H1 (cell line): ENCODE measurements around the gene CDC14B. TPM values are rescaled to one million over a fixed set of nuclear protein-coding genes. Genes with fewer than 3 reads are reported as not detected.

ENCODE experiments used
- CTCF ChIA-PET: fragments of 300-600 bp; sonication (Branson Sonifier 250); formaldehyde crosslinking; loops from one replicate; lab custom pipeline; 2021; ENCODE audit not compliant: partially characterized antibody; lab: Charles Lee
- POLR2A ChIA-PET: fragments of 300-600 bp; sonication (Branson Sonifier 250); formaldehyde crosslinking; loops from one replicate; lab custom pipeline; 2021; ENCODE audit warnings: inconsistent platforms; ENCODE audit not compliant: partially characterized antibody; lab: Charles Lee
- DNase-seq, 2 experiments: peaks; one replicate each; pipeline versions ENCODE4 v3.0.0 to v3.0.0-alpha.2; 2010 to 2022; ENCODE audit warnings: low spot score in 2 of 2, low read depth in 1 of 2, mixed read lengths in 1 of 2
- FAIRE-seq: peaks from 2 replicates; lab custom pipeline; 2011; peaks lifted over from hg19 to GRCh38; lab: Jason Lieb, UNC
- H2AFZ ChIP-seq: 2 replicates; pipeline ENCODE4 v1.8.1; 2012; ENCODE audit warnings: low read length, inconsistent platforms
- H2AK5ac ChIP-seq: 2 replicates; pipeline ENCODE4 v1.6.1; 2013; ENCODE audit warnings: low read depth, low read length
- H2BK120ac ChIP-seq: replicated peaks from 2 replicates; pipeline ENCODE3; 2013; ENCODE audit warnings: low read depth, low read length, inconsistent platforms
- H2BK12ac ChIP-seq: 2 replicates; pipeline ENCODE4 v1.6.1; 2013; ENCODE audit warnings: low read depth, low read length
- H2BK15ac ChIP-seq: 2 replicates; pipeline ENCODE4 v1.6.1; 2013; ENCODE audit warnings: low read length
- H2BK20ac ChIP-seq: 2 replicates; pipeline ENCODE4 v1.6.1; 2013; ENCODE audit warnings: low read length
- H2BK5ac ChIP-seq: 2 replicates; pipeline ENCODE4 v1.6.1; 2013; ENCODE audit warnings: low read depth, low read length
- H3K14ac ChIP-seq: 2 replicates; pipeline ENCODE4 v1.6.1; 2013; ENCODE audit warnings: inconsistent platforms; ENCODE audit not compliant: insufficient read length
- H3K18ac ChIP-seq: 2 replicates; pipeline ENCODE4 v1.6.1; 2013; ENCODE audit warnings: low read length; ENCODE audit errors: extremely low read depth
- H3K23ac ChIP-seq: 2 replicates; pipeline ENCODE4 v1.6.1; 2013; ENCODE audit warnings: inconsistent platforms; ENCODE audit not compliant: insufficient read length
- H3K23me2 ChIP-seq: 2 replicates; pipeline ENCODE4 v1.6.1; 2013; ENCODE audit warnings: low read depth, low read length
- H3K27ac ChIP-seq: 2 replicates; pipeline ENCODE4 v1.6.1; 2011; ENCODE audit warnings: low read depth, low read length, inconsistent platforms
- H3K27me3 ChIP-seq, 4 experiments: replicated peaks in 1 of 4; 1 replicate in 1 of 4; 2 replicates in 3 of 4; pipeline versions ENCODE4 v1.6.1 to v1.8.1; 2011 to 2013; ENCODE audit warnings: low read length in 3 of 4, mild to moderate bottlenecking in 3 of 4, inconsistent platforms in 2 of 4, mixed read lengths in 2 of 4, moderate library complexity in 1 of 4; ENCODE audit not compliant: control insufficient read depth in 3 of 4, insufficient read depth in 3 of 4; ENCODE audit errors: extremely low read depth in 1 of 4
- H3K36me3 ChIP-seq, 4 experiments: 2 replicates each; pipeline versions ENCODE4 v1.6.1 to v1.8.1; 2011 to 2013; ENCODE audit warnings: mild to moderate bottlenecking in 4 of 4, low read length in 3 of 4, moderate library complexity in 2 of 4, control low read depth in 1 of 4, inconsistent platforms in 1 of 4; ENCODE audit not compliant: insufficient read depth in 4 of 4, control insufficient read depth in 2 of 4
- H3K4ac ChIP-seq: replicated peaks from 2 replicates; pipeline ENCODE3; 2013; ENCODE audit warnings: low read length, low read depth, mixed read lengths, inconsistent platforms; ENCODE audit not compliant: insufficient read length
- H3K4me1 ChIP-seq, 4 experiments: replicated peaks in 1 of 4; 1 replicate in 1 of 4; 2 replicates in 3 of 4; pipeline versions ENCODE4 v1.6.1 to v1.8.1; 2011 to 2013; ENCODE audit warnings: low read length in 3 of 4, inconsistent platforms in 2 of 4, mixed read lengths in 1 of 4; ENCODE audit not compliant: insufficient read depth in 4 of 4, control insufficient read depth in 3 of 4
- H3K4me2 ChIP-seq, 2 experiments: 2 replicates each; pipeline versions ENCODE4 v1.6.1 to v1.8.1; 2011 to 2013; ENCODE audit warnings: low read depth in 2 of 2, low read length in 2 of 2, control low read depth in 1 of 2, inconsistent platforms in 1 of 2, mild to moderate bottlenecking in 1 of 2; ENCODE audit not compliant: insufficient read depth in 1 of 2
- H3K4me3 ChIP-seq, 4 experiments: fragments of 200-600, 300-600 bp in 1 of 4; sonication (generic), shearing (Covaris generic), sonication (Bioruptor Twin) in 1 of 4; 2 replicates each; pipeline versions ENCODE4 v1.5.1 to v1.8.1; 2011 to 2016; ENCODE audit warnings: low read length in 4 of 4, low read depth in 3 of 4, control low read depth in 2 of 4, inconsistent platforms in 2 of 4, mild to moderate bottlenecking in 2 of 4, mixed read lengths in 1 of 4, moderate library complexity in 1 of 4; ENCODE audit not compliant: insufficient read depth in 2 of 4; ENCODE audit errors: extremely low read depth in 1 of 4
- H3K56ac ChIP-seq: replicated peaks from 2 replicates; pipeline ENCODE3; 2013; ENCODE audit warnings: low read depth, mild to moderate bottlenecking, mixed read lengths, low read length, inconsistent platforms; ENCODE audit not compliant: insufficient read length
- H3K79me1 ChIP-seq: 2 replicates; pipeline ENCODE4 v1.6.1; 2013; ENCODE audit warnings: low read depth, low read length, control low read depth
- H3K79me2 ChIP-seq, 2 experiments: 2 replicates each; pipeline versions ENCODE4 v1.6.1 to v1.8.1; 2012 to 2013; ENCODE audit warnings: low read length in 2 of 2, mild to moderate bottlenecking in 2 of 2, inconsistent platforms in 1 of 2; ENCODE audit not compliant: insufficient read depth in 2 of 2, control insufficient read depth in 1 of 2
- H3K9ac ChIP-seq, 4 experiments: replicated peaks in 1 of 4; 1 replicate in 1 of 4; 2 replicates in 3 of 4; pipeline versions ENCODE4 v1.6.1 to v1.8.1; 2011 to 2013; ENCODE audit warnings: low read depth in 3 of 4, low read length in 3 of 4, control low read depth in 2 of 4, mild to moderate bottlenecking in 2 of 4, moderate library complexity in 2 of 4, inconsistent platforms in 1 of 4; ENCODE audit errors: extremely low read depth in 1 of 4
- H3K9me3 ChIP-seq, 2 experiments: 2 replicates each; pipeline versions ENCODE4 v1.6.1 to v1.8.1; 2012 to 2013; ENCODE audit warnings: mild to moderate bottlenecking in 2 of 2, moderate library complexity in 2 of 2, control low read depth in 1 of 2, inconsistent platforms in 1 of 2, low read depth in 1 of 2, low read length in 1 of 2, mixed read lengths in 1 of 2; ENCODE audit not compliant: insufficient read depth in 2 of 2
- H4K20me1 ChIP-seq, 2 experiments: replicated peaks in 1 of 2; 2 replicates each; pipeline versions ENCODE3 to v1.8.1; 2011 to 2013; ENCODE audit warnings: inconsistent platforms in 2 of 2, low read length in 2 of 2, mild to moderate bottlenecking in 1 of 2; ENCODE audit not compliant: insufficient read depth in 2 of 2, control insufficient read depth in 1 of 2
- H4K5ac ChIP-seq: 2 replicates; pipeline ENCODE4 v1.6.1; 2013; ENCODE audit warnings: low read length, low read depth, mixed read lengths, inconsistent platforms; ENCODE audit not compliant: insufficient read length
- H4K8ac ChIP-seq: 2 replicates; pipeline ENCODE4 v1.8.0; 2013; ENCODE audit warnings: mild to moderate bottlenecking, moderate library complexity, low read length, inconsistent platforms; ENCODE audit not compliant: insufficient read depth; ENCODE audit errors: extremely low read depth
- H4K91ac ChIP-seq: replicated peaks from 2 replicates; pipeline ENCODE3; 2013; ENCODE audit warnings: low read length, mixed read lengths, inconsistent platforms; ENCODE audit not compliant: insufficient read length
- BCL11A ChIP-seq, 2 experiments: IDR thresholded peaks; one replicate each; pipeline ENCODE4 v1.6.1; 2011; ENCODE audit warnings: low read depth in 2 of 2, low read length in 2 of 2, mild to moderate bottlenecking in 2 of 2
- BRCA1 ChIP-seq: IDR thresholded peaks from 2 replicates; pipeline ENCODE4 v1.6.1; 2012; ENCODE audit warnings: low read depth, low read length, improper control_type of control experiment
- CHD2 ChIP-seq: IDR thresholded peaks from 2 replicates; pipeline ENCODE4 v1.6.1; 2012; ENCODE audit warnings: low read length, improper control_type of control experiment
- EZH2 ChIP-seq: fragments of 200-600 bp; sonication (generic); IDR thresholded peaks from 2 replicates; pipeline ENCODE4 v1.7.1; 2012; ENCODE audit warnings: low read depth, mild to moderate bottlenecking, moderate library complexity, low read length, inconsistent platforms; ENCODE audit not compliant: severe bottlenecking
- FOSL1 ChIP-seq: IDR thresholded peaks from 2 replicates; pipeline ENCODE4 v1.6.1; 2011; ENCODE audit warnings: mild to moderate bottlenecking, low read depth, low read length, moderate library complexity; ENCODE audit not compliant: insufficient read depth
- GTF2F1 ChIP-seq: IDR thresholded peaks from 2 replicates; pipeline ENCODE4 v1.6.1; 2012; ENCODE audit warnings: low read depth, low read length, improper control_type of control experiment, borderline replicate concordance
- NANOG ChIP-seq: IDR thresholded peaks from 2 replicates; pipeline ENCODE4 v1.6.1; 2011; ENCODE audit warnings: low read length, low read depth, mild to moderate bottlenecking, inconsistent platforms; ENCODE audit not compliant: insufficient read depth, poor library complexity, severe bottlenecking
- SP2 ChIP-seq: IDR thresholded peaks from 2 replicates; pipeline ENCODE4 v1.6.1; 2012; ENCODE audit warnings: mild to moderate bottlenecking, low read length, inconsistent platforms
- TAF7 ChIP-seq: optimal IDR thresholded peaks from 2 replicates; pipeline ENCODE3; 2011; ENCODE audit warnings: low read depth, mild to moderate bottlenecking, inconsistent platforms, low read length, moderate library complexity, borderline replicate concordance
- TCF12 ChIP-seq: IDR thresholded peaks from 2 replicates; pipeline ENCODE4 v1.6.1; 2011; ENCODE audit warnings: low read depth, mild to moderate bottlenecking, low read length
- WGBS, 2 experiments: shearing (Covaris generic) in 1 of 2; methylation state at CpG; one replicate each; pipeline versions ENCODE4 v1.1.6 to v1.1.7; 2013 to 2015; ENCODE audit warnings: low lambda C conversion rate in 2 of 2, mixed read lengths in 2 of 2, inconsistent platforms in 1 of 2, low coverage in 1 of 2, missing lambda C conversion rate in 1 of 2; ENCODE audit not compliant: insufficient replicate concordance in 2 of 2, insufficient coverage in 1 of 2, insufficient read length in 1 of 2; ENCODE audit errors: extremely low coverage in 1 of 2, missing lambda C conversion rate in 1 of 2; 5-methylcytosine and 5-hydroxymethylcytosine counted together
- polyA plus RNA-seq, 7 experiments: library from polyadenylated mRNA; depleted of rRNA in 3 of 7; stranded (reverse) in 5 of 7; unstranded in 2 of 7; fragments of >200 nt in 5 of 7; fragments of 200-250 nt in 2 of 7; gene quantifications; 1 replicate in 5 of 7; 2 replicates in 1 of 7; 4 replicates in 1 of 7; pipeline versions ENCODE4 v1.2.1 to v1.2.3, GENCODE V29; 2011 to 2013; ENCODE audit warnings: missing spikeins in 2 of 7, mixed read lengths in 2 of 7
- total RNA-seq: library from RNA; stranded (reverse); fragmentation: NEBNext Ultra II Directional; extraction: Animal tissue kit (Norgen Biotek cat#: 25700); gene quantifications from 2 replicates; pipeline ENCODE4 v1.2.1, GENCODE V29; 2021

The CDC14B gene
- total and polyA plus RNA-seq, 2 of the 8 experiments (the other 6 are each of a cell fraction or from before 2014, with no cell fraction given) = 17.2 to 44.6 TPM

GRCh38 chr9:96461336-96461735, 158.3 kb downstream of the CDC14B start:
- TF ChIP-seq NANOG = no peak
- TF ChIP-seq TAF7 = no peak
- no peak for TF ChIP-seq CHD2
- TF ChIP-seq TCF12 = no peak
- no peak for TF ChIP-seq BCL11A (IDR thresholded peaks at IDR 0.05; ENCODE audit: low read depth in 2 of 2, low read length in 2 of 2)
- no peak for TF ChIP-seq SP2
- TF ChIP-seq BRCA1 = no peak
- TF ChIP-seq EZH2 = no peak
- no peak for TF ChIP-seq FOSL1
- TF ChIP-seq GTF2F1 = no peak
- Histone ChIP-seq H2BK20ac (no peak overlapping the region), H3K9me3 (no peaks in the 10 kb centered on the region), H3K36me3 (peaks cover 0 to 14% (median 3%) of the 10 kb centered on the region in 4 experiments; a peak in 5 of 8 replicates), H3K9ac (no peak overlapping the region), H2BK15ac (no peak overlapping the region), H3K27ac (no peak overlapping the region), H3K4ac (no peak overlapping the region), H3K4me2 (no peak overlapping the region), H2AK5ac (no peak overlapping the region), H3K56ac (no peak overlapping the region), H2AFZ (no peak overlapping the region), H3K23ac (no peak overlapping the region), H3K27me3 (no peaks in the 10 kb centered on the region), H2BK12ac (no peak overlapping the region; the same call in 1 of the 2 replicates), H3K14ac (no peak overlapping the region), H4K20me1 (peaks cover 0 to 1% of the 10 kb centered on the region in 2 experiments), H2BK5ac (no peak overlapping the region), H3K18ac (no peak overlapping the region), H3K79me1 (no peaks in the 10 kb centered on the region), H2BK120ac (no peak overlapping the region), H4K8ac (no peak overlapping the region), H3K23me2 (no peaks in the 10 kb centered on the region), H3K4me1 (peaks cover 4 to 9% (median 8%) of the 10 kb centered on the region in 4 experiments; a peak in 5 of 7 replicates), H4K91ac (no peak overlapping the region), H4K5ac (no peak overlapping the region), H3K79me2 (no peaks in the 10 kb centered on the region), H3K4me3 (no peak overlapping the region)
- ChIA-PET POLR2A (interaction anchor here (0.6 to 1.8 kb wide), 3 partner anchors 9 to 42 kb away, joined by 3 to 9 read pairs (median 3); no protein-coding TSS in a partner anchor), CTCF (interaction anchor here (1.6 kb wide), 1 partner anchor 10 kb away, joined by 7 read pairs; no protein-coding TSS in a partner anchor)
- WGBS, 2 experiments = 91% methylated on average over 8 of the region's 8 CpGs; no CpG with 5 or more reads in 1 of the 2 experiments
- DNase-seq = no peak
- FAIRE-seq = no peak
